IPS-NIHi7 (cell line): ENCODE results near the gene CTTNBP2.

Experiments
- DNase-seq: peaks from one replicate; pipeline ENCODE4 v3.0.0; 2012; ENCODE audit warnings: mixed read lengths; ENCODE audit errors: extremely low spot score

CTTNBP2 gene

GRCh38 chr7:117782761-117783160, 90.5 kb downstream of the CTTNBP2 start:
- no peak for DNase-seq

GRCh38 chr7:117781707-117782106, 91.5 kb downstream of the CTTNBP2 start:
- DNase-seq: no peak

- no peak for DNase-seq
These were observed 92.4 kb downstream of the CTTNBP2 start for GRCh38 chr7:117780832-117781231.

- no peak for DNase-seq
These were observed 95.7 kb downstream of the CTTNBP2 start for GRCh38 chr7:117777335-117778142.

- DNase-seq: no peak
These were observed 97.0 kb downstream of the CTTNBP2 start for GRCh38 chr7:117776224-117776623.

GRCh38 chr7:117775801-117776200, 97.4 kb downstream of the CTTNBP2 start:
- no peak for DNase-seq

- no peak for DNase-seq
These were observed 98.3 kb downstream of the CTTNBP2 start for GRCh38 chr7:117774943-117775342.

- DNase-seq: no peak
These were observed 100.8 kb downstream of the CTTNBP2 start for GRCh38 chr7:117772421-117772820.

GRCh38 chr7:117771756-117772155, 101.5 kb downstream of the CTTNBP2 start:
- DNase-seq: no peak

GRCh38 chr7:117769085-117769484, 104.2 kb downstream of the CTTNBP2 start:
- DNase-seq: no peak

GRCh38 chr7:117767951-117768350, 105.3 kb downstream of the CTTNBP2 start:
- no peak for DNase-seq

- DNase-seq: no peak
These were observed 106.3 kb downstream of the CTTNBP2 start for GRCh38 chr7:117766913-117767312.

- no peak for DNase-seq
These were observed 109.2 kb downstream of the CTTNBP2 start for GRCh38 chr7:117764031-117764430.

- no peak for DNase-seq
These were observed 111.2 kb downstream of the CTTNBP2 start for GRCh38 chr7:117762055-117762454.

- DNase-seq: no peak
These were observed 113.1 kb downstream of the CTTNBP2 start for GRCh38 chr7:117759950-117760640.

GRCh38 chr7:117757440-117757839, 115.8 kb downstream of the CTTNBP2 start:
- DNase-seq: no peak

GRCh38 chr7:117756586-117757085, 116.6 kb downstream of the CTTNBP2 start:
- DNase-seq: no peak

GRCh38 chr7:117755136-117755535, 118.1 kb downstream of the CTTNBP2 start:
- no peak for DNase-seq

- DNase-seq: no peak
These were observed 121.5 kb downstream of the CTTNBP2 start for GRCh38 chr7:117751775-117752174.

GRCh38 chr7:117750612-117751563, 122.4 kb downstream of the CTTNBP2 start:
- no peak for DNase-seq

- DNase-seq: no peak
These were observed 131.3 kb downstream of the CTTNBP2 start for GRCh38 chr7:117741962-117742361.

- no peak for DNase-seq
These were observed 134.2 kb downstream of the CTTNBP2 start for GRCh38 chr7:117739085-117739484.
